GM12878 (cell line): ENCODE data around the gene MYH6. TPM values are rescaled to one million over a fixed set of nuclear protein-coding genes. Genes with fewer than 3 reads are reported as not detected.

Source experiments
- ATAC-seq: fragments of 200-7000 bp; cut with Tn5 transposase; 3 replicates; pipeline ENCODE4 v1.9.1; 2020; ENCODE audit warnings: mild to moderate bottlenecking, moderate library complexity
- BruUV-seq: library from RNA; stranded (reverse); fragments of 400-500 nt; replicated peaks from 2 replicates; lab custom pipeline; 2021; lab: Mats Ljungman, UMichigan
- CTCF ChIA-PET: fragments of 300-600 bp; sonication (Branson Sonifier 250); formaldehyde crosslinking; extraction: SDS; loops from one replicate; lab custom pipeline; 2021; ENCODE audit warnings: inconsistent platforms; lab: Yijun Ruan, JAX
- POLR2A ChIA-PET: fragments of 350-600 bp; formaldehyde crosslinking; extraction: SDS; loops from one replicate; lab custom pipeline; 2021; ENCODE audit warnings: inconsistent platforms; lab: Charles Lee
- RAD21 ChIA-PET: fragments of 300-600 bp; sonication (Branson Sonifier 250); formaldehyde crosslinking; loops from one replicate; lab custom pipeline; 2023; ENCODE audit warnings: antibody characterized with exemption; ENCODE audit not compliant: unreplicated experiment; lab: Charles Lee
- SMC1A ChIA-PET: fragments of 300-600 bp; sonication (Branson Sonifier 250); formaldehyde crosslinking; loops from one replicate; lab custom pipeline; 2023; ENCODE audit not compliant: unreplicated experiment, uncharacterized antibody; lab: Charles Lee
- DNase-seq: peaks from one replicate; pipeline ENCODE4 v3.0.0-alpha.2; 2011; ENCODE audit warnings: low read depth, low spot score
- FAIRE-seq: peaks from 3 replicates; lab custom pipeline; 2011; peaks lifted over from hg19 to GRCh38; lab: Jason Lieb, UNC
- H2AFZ ChIP-seq: 2 replicates; pipeline ENCODE4 v1.6.0; 2011; ENCODE audit warnings: low read depth, low read length, control low read depth; ENCODE audit not compliant: control insufficient read depth
- H3K27ac ChIP-seq: 2 replicates; pipeline ENCODE4 v1.5.1; 2011; ENCODE audit warnings: control low read depth; ENCODE audit not compliant: control insufficient read depth, insufficient read depth
- H3K27me3 ChIP-seq, 2 experiments: replicated peaks in 1 of 2; 2 replicates each; pipeline versions ENCODE4 v1.6.0 to v1.6.1; 2011; ENCODE audit warnings: low read length in 1 of 2; ENCODE audit not compliant: control insufficient read depth in 2 of 2, insufficient read depth in 2 of 2
- H3K36me3 ChIP-seq, 2 experiments: 2 replicates each; pipeline ENCODE4 v1.5.1; 2011; ENCODE audit warnings: low read length in 1 of 2; ENCODE audit not compliant: control insufficient read depth in 2 of 2, insufficient read depth in 2 of 2
- H3K4me1 ChIP-seq: 2 replicates; pipeline ENCODE4 v1.6.1; 2011; ENCODE audit warnings: mild to moderate bottlenecking, low read length, moderate library complexity, mixed read lengths; ENCODE audit not compliant: control insufficient read depth, insufficient read depth
- H3K4me2 ChIP-seq: 2 replicates; pipeline ENCODE4 v1.6.0; 2011; ENCODE audit warnings: control low read depth; ENCODE audit not compliant: control insufficient read depth, insufficient read depth
- H3K4me3 ChIP-seq: fragments of 200-600 bp; sonication (generic); 2 replicates; pipeline ENCODE4 v1.5.1; 2016
- H3K79me2 ChIP-seq: 2 replicates; pipeline ENCODE4 v1.6.0; 2011; ENCODE audit warnings: low read length; ENCODE audit not compliant: control insufficient read depth, insufficient read depth
- H3K9ac ChIP-seq: 2 replicates; pipeline ENCODE4 v1.8.0; 2011; ENCODE audit warnings: low read length, control low read depth, mixed read lengths; ENCODE audit not compliant: control insufficient read depth, insufficient read depth
- H3K9me3 ChIP-seq: replicated peaks from 3 replicates; pipeline ENCODE4 v1.5.1; 2011; ENCODE audit warnings: mild to moderate bottlenecking, low read length; ENCODE audit not compliant: control insufficient read depth, insufficient read depth
- H4K20me1 ChIP-seq: 2 replicates; pipeline ENCODE4 v1.6.0; 2011; ENCODE audit not compliant: control insufficient read depth, insufficient read depth
- ATF3 ChIP-seq: IDR thresholded peaks from 2 replicates; pipeline ENCODE4 v1.6.1; 2011; ENCODE audit warnings: low read depth, mild to moderate bottlenecking, low read length, moderate library complexity, borderline replicate concordance; ENCODE audit errors: extremely low read depth
- ETV6 ChIP-seq, 2 experiments: fragments of 450-650 bp in 1 of 2; IDR thresholded peaks in 1 of 2; conservative IDR thresholded peaks in 1 of 2; 2 replicates each; pipeline ENCODE4 v1.6.1; 2014; ENCODE audit warnings: antibody characterized with exemption in 1 of 2, borderline replicate concordance in 1 of 2, low read depth in 1 of 2, mild to moderate bottlenecking in 1 of 2, moderate library complexity in 1 of 2
- IKZF1 ChIP-seq: fragments of 450-650 bp; conservative IDR thresholded peaks from 2 replicates; pipeline ENCODE4 v1.6.1; 2017; ENCODE audit warnings: antibody characterized with exemption, mild to moderate bottlenecking
- IKZF2 ChIP-seq, 2 experiments: fragments of 450-650 bp; IDR thresholded peaks; 2 replicates each; pipeline ENCODE4 v1.6.1; 2017; ENCODE audit warnings: mild to moderate bottlenecking in 2 of 2, moderate library complexity in 2 of 2
- IRF4 ChIP-seq: IDR thresholded peaks from 2 replicates; pipeline ENCODE4 v1.6.1; 2011; ENCODE audit warnings: low read depth, low read length
- KLF5 ChIP-seq: fragments of 450-650 bp; IDR thresholded peaks from 2 replicates; pipeline ENCODE4 v1.6.1; 2014; ENCODE audit warnings: mild to moderate bottlenecking; ENCODE audit not compliant: partially characterized antibody
- MYB ChIP-seq: fragments of 150-350 bp; IDR thresholded peaks from 2 replicates; pipeline ENCODE4 v1.6.1; 2014; ENCODE audit warnings: mild to moderate bottlenecking, low read depth, low read length, borderline replicate concordance
- NR2F1 ChIP-seq: fragments of 450-650 bp; conservative IDR thresholded peaks from 2 replicates; pipeline ENCODE4 v1.6.1; 2017; ENCODE audit warnings: mild to moderate bottlenecking
- YBX1 ChIP-seq: fragments of 450-650 bp; IDR thresholded peaks from 2 replicates; pipeline ENCODE4 v1.6.1; 2016; ENCODE audit warnings: antibody characterized with exemption
- ZSCAN29 ChIP-seq: fragments of 450-650 bp; IDR thresholded peaks from 2 replicates; pipeline ENCODE4 v1.6.1; 2017; ENCODE audit warnings: mild to moderate bottlenecking, moderate library complexity
- WGBS: methylation state at CpG from one replicate; pipeline ENCODE4 v1.1.6; 2016; ENCODE audit warnings: low lambda C conversion rate; ENCODE audit not compliant: insufficient replicate concordance, insufficient coverage; ENCODE audit errors: missing lambda C conversion rate; 5-methylcytosine and 5-hydroxymethylcytosine counted together
- in situ Hi-C: fragments of 300-500 bp; cut with MboI; formaldehyde crosslinking; loops from 9 replicates; pipeline ENCODE4 v1.14.3; 2018; ENCODE audit warnings: mixed read lengths
- intact Hi-C: fragments of 100-400 bp; cut with micrococcal nuclease; formaldehyde crosslinking; loops from one replicate; pipeline ENCODE4 v1.14.2; 2022; ENCODE audit not compliant: unreplicated experiment
- polyA plus RNA-seq, 11 experiments: library from polyadenylated mRNA; depleted of rRNA in 4 of 11; unstranded in 6 of 11; stranded (reverse) in 5 of 11; fragments of >200 nt; fragmentation: Nextera tagmentation in 4 of 11; fragmentation: Illumina TruSeq in 1 of 11; extraction: Ambion mirVana in 4 of 11; extraction: Trizol in 1 of 11; gene quantifications; 1 replicate in 1 of 11; 2 replicates in 10 of 11; pipeline versions ENCODE4 v1.2.1 to v1.2.3, GENCODE V29; 2011 to 2016; ENCODE audit warnings: inconsistent platforms in 2 of 11, missing spikeins in 2 of 11, low read depth in 1 of 11
- total RNA-seq, 4 experiments: library from RNA; depleted of rRNA in 3 of 4; stranded (reverse); fragments of >200 nt in 3 of 4; fragmentation: Illumina TruSeq in 1 of 4; extraction: Trizol in 1 of 4; gene quantifications; 2 replicates each; pipeline versions ENCODE4 v1.2.1 to v1.2.3, GENCODE V29; 2013 to 2021

MYH6 gene
- total and polyA plus RNA-seq, 10 of the 15 experiments (the other 5 are each of a cell fraction or from before 2014, with no cell fraction given), result 0.01 to 0.84 (median 0.05) TPM; not detected in 7

- no peak overlapping the region for H3K27ac ChIP-seq
- no peaks in the 10 kb centered on the region for H3K9me3 ChIP-seq
- SMC1A ChIA-PET, result no interaction called here
- RAD21 ChIA-PET, result no interaction called here
- CTCF ChIA-PET, result no interaction called here
- no peak for FAIRE-seq
- no peaks in the 10 kb centered on the region for H3K4me1 ChIP-seq
- H2AFZ ChIP-seq, result no peak overlapping the region
- intact Hi-C loops, result no loop called here
- H3K79me2 ChIP-seq, result no peaks in the 10 kb centered on the region
- no peak overlapping the region for H3K9ac ChIP-seq
- ATAC-seq, result no peak
- peaks cover 0 to 8% of the 10 kb centered on the region in 2 experiments; a peak in 3 of 4 replicates for H3K27me3 ChIP-seq
- BruUV-seq, result no TSS peak
- H4K20me1 ChIP-seq, result no peaks in the 10 kb centered on the region
- POLR2A ChIA-PET, result no interaction called here
- H3K36me3 ChIP-seq, result no peaks in the 10 kb centered on the region
- no peak for TF ChIP-seq NR2F1
- no peak for TF ChIP-seq ETV6 (conservative IDR thresholded peaks at IDR 0.05 in 1 of 2, IDR thresholded peaks at IDR 0.05 in 1 of 2; ENCODE audit: borderline replicate concordance in 1 of 2, low read depth in 1 of 2)
- TF ChIP-seq MYB, result no peak
- TF ChIP-seq ZSCAN29, result no peak
- no peak for TF ChIP-seq IKZF2 (IDR thresholded peaks at IDR 0.05)
- TF ChIP-seq ATF3, result no peak
- no peak for TF ChIP-seq IRF4
- TF ChIP-seq KLF5, result no peak
- TF ChIP-seq IKZF1, result no peak
- no peak for TF ChIP-seq YBX1
- no peak overlapping the region for H3K4me3 ChIP-seq
- 72% methylated on average over 12 of the region's 34 CpGs for WGBS
- in situ Hi-C loops, result no loop called here
- H3K4me2 ChIP-seq, result no peak overlapping the region
- DNase-seq, result no peak
Observed at GRCh38 chr14:23366426-23366921, 41.6 kb downstream of the MYH6 start.
